GM13977 (cell line): Measurements from ENCODE around the gene NDUFC2.

Source experiments
- DNase-seq: peaks from one replicate; pipeline ENCODE4 v3.0.0; 2012; ENCODE audit warnings: low spot score
- in situ Hi-C: fragments of 300-500 bp; cut with MboI; formaldehyde crosslinking; loops from one replicate; pipeline ENCODE4 v1.12.0; 2022; ENCODE audit warnings: low sequenced_read_pairs, low pct_unique_long_range_greater_than_20kb, mixed read lengths, inconsistent platforms; ENCODE audit not compliant: unreplicated experiment
- TF ChIP-seq, protein P1 (sequence below): IDR thresholded peaks from 2 replicates; pipeline ENCODE4 v1.5.1; 2012; ENCODE audit warnings: mild to moderate bottlenecking, control low read depth; ENCODE audit not compliant: insufficient read depth; ENCODE audit errors: extremely low read depth, missing control alignments

The NDUFC2 gene

DNA sequence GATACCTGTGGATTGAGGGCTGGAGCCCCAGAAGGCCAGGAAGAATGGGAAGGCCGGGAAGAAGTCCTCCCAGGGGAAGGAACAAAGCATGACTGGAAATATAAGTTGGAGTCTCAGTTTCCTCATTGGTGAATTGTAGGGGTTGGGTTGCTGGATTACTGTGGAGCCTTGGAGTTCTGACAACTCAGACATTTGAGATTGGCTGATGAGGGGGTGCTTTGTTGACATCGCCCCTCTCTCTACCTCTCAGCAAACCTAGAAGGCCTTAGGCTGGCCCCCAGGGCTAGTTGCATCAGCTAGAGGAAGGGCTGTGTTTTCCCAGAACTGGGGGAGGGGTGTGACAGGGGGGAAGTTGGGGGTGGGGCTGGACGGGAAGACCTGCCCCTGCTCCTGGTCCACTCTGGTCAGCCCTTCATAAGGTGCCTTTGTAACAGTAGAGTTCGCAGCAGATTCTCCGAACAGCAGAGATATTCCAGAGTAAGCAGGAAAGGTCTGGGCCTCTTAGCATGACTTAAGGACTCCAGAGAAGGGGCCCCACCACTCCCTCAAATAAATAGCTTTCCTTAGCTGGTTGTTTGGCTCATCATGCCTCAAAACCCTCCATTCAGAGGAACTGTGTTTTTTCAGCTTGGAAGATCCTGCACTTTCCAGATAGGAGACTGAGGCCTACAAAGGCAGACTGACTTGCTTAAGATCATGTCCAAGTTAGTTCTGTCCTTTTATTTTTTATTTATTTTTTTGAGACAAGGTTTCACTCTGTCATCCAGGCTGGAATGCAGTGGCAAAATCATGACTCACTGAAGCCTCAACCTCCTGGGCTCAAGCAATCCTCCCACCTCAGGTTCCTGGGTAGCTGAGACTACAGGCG lies 28.5 kb downstream of the NDUFC2 start:
- no peak for DNase-seq
- TF ChIP-seq, protein P1, sequence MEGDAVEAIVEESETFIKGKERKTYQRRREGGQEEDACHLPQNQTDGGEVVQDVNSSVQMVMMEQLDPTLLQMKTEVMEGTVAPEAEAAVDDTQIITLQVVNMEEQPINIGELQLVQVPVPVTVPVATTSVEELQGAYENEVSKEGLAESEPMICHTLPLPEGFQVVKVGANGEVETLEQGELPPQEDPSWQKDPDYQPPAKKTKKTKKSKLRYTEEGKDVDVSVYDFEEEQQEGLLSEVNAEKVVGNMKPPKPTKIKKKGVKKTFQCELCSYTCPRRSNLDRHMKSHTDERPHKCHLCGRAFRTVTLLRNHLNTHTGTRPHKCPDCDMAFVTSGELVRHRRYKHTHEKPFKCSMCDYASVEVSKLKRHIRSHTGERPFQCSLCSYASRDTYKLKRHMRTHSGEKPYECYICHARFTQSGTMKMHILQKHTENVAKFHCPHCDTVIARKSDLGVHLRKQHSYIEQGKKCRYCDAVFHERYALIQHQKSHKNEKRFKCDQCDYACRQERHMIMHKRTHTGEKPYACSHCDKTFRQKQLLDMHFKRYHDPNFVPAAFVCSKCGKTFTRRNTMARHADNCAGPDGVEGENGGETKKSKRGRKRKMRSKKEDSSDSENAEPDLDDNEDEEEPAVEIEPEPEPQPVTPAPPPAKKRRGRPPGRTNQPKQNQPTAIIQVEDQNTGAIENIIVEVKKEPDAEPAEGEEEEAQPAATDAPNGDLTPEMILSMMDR, result no peak
- in situ Hi-C loops, result no loop called here

DNA sequence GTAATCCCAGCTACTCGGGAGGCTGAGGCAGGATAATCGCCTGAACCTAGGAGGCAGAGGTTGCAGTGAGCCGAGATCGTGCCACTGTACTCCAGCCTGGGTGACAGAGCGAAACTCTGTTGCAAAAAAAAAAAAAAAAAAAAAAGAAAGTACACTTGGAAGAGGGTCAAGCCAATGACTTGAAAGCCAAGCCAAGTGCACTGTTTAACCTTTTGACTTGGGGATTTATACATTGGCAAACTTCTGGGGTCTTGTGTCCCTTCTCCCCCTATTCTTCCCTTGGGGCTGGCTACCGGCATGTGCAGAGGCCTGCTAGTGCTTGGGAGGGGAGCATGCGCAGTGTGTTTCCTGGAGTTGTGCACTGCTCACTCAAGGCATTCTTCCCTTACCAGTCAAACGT lies 30.3 kb downstream of the NDUFC2 start:
- in situ Hi-C loops, result no loop called here

DNA sequence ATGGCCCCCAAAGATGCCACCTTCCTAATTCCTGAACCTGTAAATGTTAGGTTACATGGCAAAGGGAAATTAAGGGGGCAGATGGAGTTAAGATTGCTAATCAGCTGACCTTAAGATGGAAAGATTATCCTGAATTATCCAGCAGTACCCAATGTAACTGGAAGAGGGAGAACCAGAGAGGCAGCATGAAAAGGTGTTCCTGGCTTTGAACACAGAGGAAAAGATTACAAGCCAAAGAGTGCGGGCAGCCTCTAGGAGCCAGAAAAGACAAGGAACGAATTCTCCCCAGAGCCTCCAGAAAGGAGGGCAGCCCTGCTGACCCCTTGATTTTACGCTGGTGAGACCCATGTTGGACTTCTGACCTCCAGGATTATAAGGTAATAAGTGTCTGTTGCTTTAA lies 31.1 kb downstream of the NDUFC2 start:
- in situ Hi-C loops, result no loop called here
- TF ChIP-seq, protein P1, result no peak
- DNase-seq, result no peak

More for the DNA sequence above, 30.3 kb downstream of the NDUFC2 start:
- DNase-seq, result no peak
- TF ChIP-seq, protein P1, result no peak

DNA sequence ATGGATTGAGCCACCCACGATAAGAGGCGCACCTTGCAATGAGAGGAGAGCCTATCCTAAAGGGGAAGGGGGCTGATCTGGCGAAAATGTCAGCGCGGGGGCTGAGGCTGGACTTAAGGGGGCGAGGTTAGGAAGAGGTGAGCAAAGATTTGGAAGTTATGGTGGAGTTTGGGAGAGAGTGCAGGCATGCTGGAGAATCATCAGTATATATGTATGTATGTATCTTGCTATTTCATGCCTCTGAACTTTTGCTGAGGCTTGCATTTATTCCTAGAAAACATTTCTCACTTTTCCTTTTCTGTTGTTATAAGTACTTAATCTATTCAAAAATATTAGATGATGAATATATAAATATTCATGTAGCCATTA lies 33.2 kb downstream of the NDUFC2 start:
- TF ChIP-seq, protein P1, result no peak
- no peak for DNase-seq
- in situ Hi-C loops, result no loop called here

DNA sequence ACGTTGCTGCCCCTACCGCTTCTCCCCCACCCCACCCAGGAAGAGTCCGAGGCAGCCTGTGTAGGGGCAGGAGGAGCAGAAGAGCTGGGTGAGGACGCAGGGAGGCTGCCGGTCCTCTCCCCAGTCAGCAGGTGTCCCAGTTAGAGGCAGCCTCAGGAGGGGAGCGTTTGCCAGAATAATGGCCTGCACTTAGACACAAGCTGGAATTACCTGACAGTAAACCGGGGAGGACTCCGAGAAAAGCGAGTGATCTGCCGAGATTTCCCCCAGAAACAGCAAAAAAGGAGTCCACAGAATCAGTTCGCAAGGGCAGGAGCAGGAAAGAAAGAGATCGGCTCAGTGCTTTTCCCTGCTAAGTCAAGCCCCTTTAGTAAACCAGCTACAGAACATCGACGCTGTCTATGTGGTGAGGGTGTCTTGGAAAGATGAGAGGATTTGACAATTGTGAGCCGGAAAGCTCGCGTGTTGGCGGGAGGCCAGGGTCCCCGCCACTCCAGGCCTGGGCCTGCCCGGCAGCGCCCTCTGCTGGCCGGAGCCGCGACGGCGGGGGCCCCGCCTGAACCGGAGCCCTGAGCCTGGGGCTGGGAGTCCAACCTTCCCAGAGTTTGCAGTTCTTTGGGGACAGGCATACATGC lies 33.7 kb downstream of the NDUFC2 start:
- in situ Hi-C loops, result no loop called here
- TF ChIP-seq, protein P1, result peak; percentile 99
- peak; percentile 84 for DNase-seq

DNA sequence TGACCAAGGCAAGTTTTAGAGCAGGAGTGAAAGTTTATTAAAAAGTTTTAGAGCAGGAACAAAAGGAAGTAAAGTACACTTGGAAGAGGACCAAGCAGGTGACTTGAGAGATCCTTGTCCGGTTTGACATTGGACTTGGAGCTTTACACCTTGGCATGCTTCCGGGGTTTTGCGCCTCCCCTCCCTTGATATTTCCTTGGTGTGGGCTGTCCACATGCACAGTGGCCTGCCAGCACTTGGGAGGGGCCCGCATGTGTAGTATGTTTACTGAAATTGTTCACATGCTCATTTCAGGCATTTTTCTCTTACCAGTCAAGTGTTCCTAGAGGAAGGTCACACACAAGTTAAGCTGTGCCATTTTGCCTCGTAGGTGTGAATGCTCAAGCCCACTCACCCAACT lies 35.0 kb downstream of the NDUFC2 start:
- in situ Hi-C loops, result no loop called here

More for the DNA sequence above, 35.0 kb downstream of the NDUFC2 start:
- TF ChIP-seq, protein P1, result no peak
- no peak for DNase-seq
